OCI-M2 (cell line): Measurements from ENCODE around the gene ST6GALNAC2.

Experiments
- DNase-seq: peaks from one replicate; lab custom pipeline; 2025; ENCODE audit not compliant: unreplicated experiment; lab: John Stamatoyannopoulos, UW

The ST6GALNAC2 gene

DNA sequence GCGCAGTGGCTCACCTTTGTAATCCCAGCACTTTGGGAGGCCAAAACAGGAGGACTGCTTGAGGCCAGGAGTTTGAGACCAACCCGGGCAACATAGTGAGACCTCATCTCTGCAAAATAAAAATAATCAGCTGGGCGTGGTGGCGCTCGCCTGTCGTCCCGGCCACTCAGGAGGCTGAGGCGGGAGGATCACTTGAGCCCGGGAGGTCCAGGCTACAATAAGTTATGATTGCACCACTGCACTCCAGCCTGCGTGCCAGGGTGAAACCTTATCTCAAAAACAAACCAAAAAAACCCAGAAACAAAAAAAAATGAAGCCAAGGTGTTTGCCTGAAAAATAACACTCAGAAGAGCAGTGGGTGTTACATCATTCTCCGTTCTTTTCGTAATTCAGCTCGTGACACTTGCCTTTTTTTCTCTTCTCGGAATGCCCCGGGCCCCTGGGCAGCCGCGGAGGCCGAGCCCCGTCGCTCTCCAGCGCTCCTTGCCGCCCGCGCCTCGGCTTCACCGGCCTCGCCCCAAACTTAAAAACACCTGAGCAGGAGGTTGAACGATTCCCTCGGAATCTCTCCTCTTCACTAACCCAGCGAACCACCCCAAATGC is 28.8 kb downstream of the ST6GALNAC2 start:
- no peak for DNase-seq

DNA sequence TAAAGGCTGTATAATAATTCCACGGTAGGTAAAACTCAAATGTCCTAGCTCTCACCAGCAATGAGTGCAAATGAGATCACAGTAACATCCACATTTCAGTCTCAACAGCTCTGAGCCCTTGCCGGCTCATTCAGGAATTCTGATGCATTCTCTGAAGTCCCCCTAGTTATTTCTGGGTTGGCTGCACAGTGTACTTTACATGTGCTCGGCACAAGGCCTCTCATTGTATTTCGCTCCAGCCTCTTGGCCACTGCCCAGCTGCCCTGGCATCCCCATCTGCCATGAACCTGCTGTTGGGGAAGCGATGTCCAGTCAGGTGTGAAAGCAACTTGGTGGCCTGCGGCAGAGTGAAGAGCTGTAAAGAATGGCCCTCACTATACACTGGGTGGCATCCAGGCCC is 31.5 kb downstream of the ST6GALNAC2 start:
- DNase-seq = no peak

DNA sequence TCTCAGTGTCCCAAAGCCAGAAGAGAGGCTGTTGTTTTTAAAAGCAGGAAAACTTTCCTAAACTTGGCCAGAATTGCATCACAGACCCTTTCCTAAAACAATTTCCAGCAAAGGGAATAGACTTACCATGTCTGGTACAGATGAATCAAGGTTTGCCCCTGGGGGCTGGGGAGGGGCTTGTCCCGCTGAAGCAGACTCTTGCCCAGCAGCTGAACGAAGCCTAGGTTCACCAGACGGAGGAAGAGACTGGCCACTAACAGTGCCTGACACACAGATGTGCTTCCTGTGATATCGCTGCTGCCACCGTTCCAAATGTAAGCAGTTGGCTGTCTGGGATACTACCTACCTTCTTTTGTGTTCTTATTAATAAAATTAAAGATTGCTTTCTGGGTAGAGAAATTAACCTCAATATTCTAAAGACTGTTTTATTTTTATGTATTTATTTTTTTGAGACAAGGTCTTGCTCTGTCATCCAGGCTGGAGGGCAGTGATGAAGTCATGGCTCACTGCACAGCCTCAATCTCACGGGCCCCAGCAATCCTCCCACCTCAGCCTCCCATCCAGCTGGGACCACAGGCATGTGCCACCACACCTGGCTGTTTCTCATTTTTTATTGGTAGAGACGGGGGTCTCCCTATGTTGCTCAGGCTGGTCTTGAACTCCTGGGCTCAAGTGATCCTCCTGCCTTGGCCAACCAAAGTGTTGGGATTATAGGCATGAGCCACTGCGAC is 32.3 kb downstream of the ST6GALNAC2 start:
- DNase-seq = no peak

DNA sequence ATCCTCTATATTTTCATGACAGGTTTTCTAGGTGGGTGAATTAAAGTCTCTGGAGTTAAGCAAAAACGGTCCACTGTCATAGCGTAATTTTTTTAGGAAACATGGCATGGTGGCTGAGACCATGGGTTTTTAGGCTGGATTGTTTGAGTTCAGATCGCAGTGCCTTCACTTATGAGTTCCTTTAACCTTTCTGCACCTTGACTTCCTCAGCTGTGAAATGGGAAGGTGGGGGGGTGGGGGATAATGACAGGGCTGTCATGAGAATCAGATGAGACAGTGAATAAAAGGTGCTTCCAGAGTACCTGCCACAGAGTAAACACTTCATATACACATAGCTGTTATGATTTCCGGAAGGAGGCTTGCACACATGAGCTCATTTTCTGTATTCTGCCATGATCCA is 34.0 kb downstream of the ST6GALNAC2 start:
- no peak for DNase-seq

DNA sequence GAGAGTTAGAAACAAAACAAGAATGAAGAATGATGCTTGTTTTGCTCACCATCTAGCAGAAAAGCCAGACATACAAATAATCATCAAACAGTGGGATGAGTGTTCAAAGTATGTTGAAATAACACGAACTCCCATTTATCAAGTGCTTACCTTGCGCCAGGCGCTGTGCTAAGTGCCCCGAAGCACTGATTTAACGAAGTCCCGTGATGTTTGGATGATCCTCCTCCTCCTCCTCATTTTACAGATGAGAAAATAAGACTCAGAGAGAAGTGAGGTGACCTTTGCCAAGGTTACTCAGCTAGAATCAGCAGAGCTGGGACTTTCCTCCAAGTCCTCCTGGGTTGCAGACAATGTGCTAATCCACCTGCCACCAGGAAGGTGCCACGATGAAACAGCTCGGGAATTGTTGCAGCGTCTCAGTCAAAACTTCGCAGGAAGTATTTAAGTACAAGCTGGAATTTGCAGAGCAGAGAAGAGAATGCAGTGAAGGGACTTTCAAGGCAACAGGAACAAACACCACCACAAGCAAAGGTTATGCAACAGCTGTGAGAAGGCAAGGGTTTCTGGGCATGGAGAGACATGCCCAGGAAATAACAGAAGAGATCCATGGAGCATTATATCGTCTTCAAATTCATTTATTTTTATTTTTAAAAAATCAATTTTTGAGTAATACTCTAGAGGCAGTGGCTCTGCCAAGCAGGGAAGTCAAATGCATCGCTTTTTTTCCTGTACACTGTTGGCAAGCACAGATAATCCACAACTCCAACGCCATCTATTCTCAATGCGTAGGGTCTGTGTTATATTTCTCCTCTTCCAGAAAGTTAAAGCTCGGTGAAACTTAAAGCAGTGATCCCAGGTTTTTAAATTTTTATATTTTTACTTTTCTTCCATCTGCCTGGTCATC is 34.7 kb downstream of the ST6GALNAC2 start:
- DNase-seq = no peak

DNA sequence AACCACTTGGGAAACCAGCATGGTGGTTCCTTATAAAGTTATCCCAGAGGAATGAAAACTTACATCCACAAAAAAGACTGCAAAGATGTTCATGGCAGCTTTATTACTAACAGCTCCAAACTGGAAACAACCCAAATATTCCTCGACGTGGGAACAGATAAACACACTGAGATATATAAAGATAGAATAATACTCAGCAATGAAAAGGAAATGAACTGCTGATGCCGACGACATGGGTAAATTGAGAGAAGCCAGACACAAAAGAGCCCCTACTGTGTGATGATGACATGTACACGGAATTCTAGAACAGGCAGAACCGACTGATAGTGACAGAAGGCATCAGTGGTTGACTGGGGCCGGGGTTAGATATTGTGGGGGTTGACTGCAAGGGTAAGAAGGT is 36.1 kb downstream of the ST6GALNAC2 start:
- DNase-seq = no peak

DNA sequence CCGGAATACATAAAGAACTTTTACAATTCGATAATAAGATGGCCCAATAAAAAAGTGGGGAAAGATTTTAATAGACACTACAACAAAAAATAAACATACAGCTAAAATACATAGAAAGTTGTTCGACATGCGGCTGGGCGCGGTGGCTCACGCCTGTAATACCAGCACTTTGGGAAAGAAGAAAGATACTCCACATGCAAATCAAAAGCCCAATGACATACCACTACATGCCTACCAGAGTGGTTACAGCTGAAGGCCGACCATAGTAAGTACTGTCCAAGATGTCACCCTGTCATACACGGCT is 36.5 kb downstream of the ST6GALNAC2 start:
- DNase-seq = no peak

DNA sequence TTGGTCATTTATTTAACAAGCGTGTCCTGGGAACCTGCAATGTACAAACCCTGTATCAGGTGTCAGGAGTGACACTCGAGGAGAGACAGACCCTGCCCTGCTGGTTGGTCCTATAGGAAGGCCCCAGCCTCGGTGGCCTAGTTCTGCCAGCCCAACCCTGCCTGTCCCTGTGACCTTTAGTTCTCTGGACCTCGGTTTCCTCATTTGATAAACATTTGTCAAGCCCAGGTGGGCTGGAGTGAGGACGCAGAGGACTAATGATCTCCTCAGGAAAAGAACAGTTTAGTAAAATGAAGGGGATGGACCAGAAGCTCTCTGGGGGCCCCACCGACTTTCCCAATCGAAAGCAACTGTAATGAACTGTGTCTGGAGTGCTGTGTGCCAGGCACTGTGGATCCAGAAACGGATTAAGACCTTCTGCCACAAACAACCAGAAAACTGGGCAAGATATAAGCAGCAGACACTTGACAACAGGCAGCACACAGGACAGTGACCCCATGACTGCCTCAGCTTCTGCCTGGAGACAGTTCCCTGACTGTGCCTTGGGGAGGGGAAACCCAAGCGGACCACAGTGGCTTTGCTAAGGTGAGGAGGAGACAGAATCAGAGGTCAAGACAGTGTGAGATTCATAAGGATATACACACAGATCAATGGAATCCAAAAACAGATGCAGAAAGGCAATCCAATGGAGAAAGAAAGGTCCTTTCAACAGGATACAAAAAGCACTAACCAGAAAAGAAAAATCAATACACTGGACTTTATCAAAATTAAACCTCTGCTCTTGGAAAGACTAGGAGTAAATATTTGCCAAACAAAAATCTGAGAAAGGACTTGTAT is 37.1 kb downstream of the ST6GALNAC2 start:
- no peak for DNase-seq

DNA sequence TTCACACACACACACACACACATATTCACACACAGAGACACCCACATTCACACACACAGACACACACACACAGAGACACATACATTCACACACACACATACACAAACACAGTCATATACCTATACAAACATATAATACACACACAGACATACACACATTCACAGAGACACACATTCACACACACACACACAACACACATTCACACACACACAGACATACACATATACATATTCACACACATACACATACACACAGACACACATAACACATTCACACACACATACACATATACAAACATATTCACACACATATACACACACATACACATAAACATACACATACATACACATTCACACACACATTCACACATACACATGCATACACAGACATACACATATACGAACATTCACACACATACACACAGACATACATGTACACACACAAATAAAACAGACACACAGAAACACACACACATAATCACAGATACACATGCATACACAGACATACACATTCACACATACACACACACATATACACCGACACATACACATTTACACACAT is 37.9 kb downstream of the ST6GALNAC2 start:
- DNase-seq = no peak

DNA sequence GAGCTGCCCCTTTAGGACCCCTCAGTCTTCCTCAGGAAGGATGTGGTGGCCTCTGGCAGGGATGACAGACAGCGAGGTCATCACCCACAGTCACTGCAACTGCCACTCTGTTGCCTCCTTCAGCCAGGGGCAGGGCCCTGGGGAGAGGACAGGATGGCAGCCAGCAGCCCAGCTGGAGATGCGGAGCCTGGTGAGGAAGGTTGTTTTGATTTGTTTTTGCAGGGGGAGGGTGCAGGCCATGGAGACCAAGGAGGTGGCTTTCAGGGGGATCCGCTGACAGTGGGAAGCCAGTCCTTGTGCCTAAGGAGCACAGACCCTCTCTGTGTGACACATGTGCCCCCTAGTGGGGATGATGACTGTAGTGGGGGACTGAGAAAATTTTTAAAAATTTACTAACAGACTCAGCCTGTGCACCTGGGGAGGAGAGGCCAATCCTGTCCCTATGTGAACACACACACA is 38.4 kb downstream of the ST6GALNAC2 start:
- no peak for DNase-seq

DNA sequence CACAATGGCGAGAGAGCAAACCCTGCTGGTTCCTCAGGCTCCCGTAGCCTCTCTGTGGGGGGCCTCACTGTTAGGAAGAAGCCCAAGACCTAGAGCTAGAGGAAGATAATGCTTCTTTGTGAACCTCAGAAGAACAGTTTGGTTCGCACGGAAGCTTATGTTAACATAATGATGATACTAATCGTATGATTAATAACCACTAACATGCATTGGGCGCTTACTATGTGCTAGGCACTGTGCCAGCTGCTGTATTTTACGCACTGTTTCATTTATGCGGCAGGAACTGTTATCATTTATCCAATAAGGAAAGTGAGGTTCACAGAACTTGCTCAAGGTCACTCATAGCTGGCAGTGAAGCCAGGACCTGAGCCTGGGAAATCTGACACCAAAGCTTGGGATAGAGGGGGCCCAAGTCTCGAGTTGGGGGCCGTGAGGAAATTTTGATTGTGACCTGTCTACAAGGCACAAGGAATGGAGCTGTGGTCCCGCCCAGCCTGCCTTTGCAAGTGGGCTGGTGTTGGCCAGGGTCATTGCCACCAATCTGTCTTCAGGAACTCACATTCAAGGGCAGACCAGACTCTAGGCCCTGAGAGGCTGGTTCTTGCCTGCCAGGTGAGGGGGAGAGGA is 39.0 kb downstream of the ST6GALNAC2 start:
- DNase-seq = no peak

DNA sequence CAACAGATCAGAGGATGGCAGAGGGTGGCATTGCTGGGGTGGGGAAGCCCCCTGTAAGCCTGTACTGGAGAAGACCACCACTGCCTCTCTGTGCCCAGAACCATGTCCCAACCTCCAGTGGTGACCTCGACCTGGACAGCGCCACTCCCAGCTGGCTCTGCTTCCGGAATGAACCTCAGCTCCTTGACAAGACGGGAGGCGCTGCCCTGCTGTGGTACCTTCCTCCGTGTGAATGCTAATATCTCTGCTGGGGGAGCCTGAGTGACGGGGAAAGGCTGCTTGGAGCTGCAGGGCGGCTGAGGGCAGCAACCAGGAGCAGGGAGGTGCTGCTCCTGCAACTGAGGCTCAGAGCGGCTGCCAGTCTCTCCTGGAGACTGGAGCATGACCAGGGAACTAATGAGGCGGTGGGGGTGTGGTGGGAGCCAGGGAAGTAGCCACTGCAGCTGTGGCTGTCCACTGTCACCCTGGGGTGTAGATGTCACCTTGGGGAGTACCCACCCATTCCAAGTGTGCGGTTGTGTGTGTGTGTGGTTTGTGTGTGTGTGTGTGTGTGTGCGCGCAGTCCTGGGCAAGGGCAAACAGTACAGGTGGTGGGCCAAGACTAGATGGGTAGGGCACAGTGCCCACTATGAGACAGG is 39.6 kb downstream of the ST6GALNAC2 start:
- DNase-seq = no peak

DNA sequence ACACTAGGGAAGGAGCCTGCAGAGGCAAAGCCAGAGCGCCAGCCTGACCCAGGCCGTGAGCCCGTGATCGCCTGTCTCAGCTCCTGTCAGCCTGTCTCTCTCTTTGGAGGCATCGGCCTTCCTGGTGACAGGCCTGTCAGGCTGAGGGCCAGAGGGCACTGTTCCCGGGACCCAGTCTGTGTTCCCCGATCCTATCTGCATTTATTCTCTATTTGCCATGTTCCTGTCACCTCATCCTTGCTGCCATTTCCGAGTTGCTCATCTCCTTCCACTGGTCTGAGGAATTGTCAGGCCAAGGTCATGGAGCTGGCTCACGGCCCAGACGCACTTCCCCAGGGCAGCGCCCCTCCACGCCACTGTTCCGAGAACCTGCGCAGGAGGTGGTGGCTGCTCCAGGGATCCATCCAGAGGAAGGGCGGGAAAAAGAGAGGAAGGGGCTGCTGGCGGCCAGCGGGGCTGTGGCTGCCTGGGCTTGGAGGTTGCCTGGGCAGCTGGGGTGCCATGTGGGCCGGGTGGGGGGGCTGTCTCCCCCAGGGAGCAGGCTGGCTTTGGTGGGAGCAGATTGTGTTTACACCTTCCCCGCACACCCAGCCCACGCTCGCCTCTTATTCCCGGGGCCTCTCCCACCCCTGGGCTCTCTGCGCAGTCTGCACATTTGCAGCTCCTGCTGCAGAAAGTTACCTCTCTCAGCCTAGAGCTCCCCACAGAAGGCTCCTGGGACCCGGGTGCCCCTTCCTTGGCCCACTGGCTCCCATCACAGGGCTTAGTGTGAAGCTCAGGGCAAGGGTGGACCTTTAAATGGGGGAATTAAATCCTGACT is 40.9 kb downstream of the ST6GALNAC2 start:
- no peak for DNase-seq

DNA sequence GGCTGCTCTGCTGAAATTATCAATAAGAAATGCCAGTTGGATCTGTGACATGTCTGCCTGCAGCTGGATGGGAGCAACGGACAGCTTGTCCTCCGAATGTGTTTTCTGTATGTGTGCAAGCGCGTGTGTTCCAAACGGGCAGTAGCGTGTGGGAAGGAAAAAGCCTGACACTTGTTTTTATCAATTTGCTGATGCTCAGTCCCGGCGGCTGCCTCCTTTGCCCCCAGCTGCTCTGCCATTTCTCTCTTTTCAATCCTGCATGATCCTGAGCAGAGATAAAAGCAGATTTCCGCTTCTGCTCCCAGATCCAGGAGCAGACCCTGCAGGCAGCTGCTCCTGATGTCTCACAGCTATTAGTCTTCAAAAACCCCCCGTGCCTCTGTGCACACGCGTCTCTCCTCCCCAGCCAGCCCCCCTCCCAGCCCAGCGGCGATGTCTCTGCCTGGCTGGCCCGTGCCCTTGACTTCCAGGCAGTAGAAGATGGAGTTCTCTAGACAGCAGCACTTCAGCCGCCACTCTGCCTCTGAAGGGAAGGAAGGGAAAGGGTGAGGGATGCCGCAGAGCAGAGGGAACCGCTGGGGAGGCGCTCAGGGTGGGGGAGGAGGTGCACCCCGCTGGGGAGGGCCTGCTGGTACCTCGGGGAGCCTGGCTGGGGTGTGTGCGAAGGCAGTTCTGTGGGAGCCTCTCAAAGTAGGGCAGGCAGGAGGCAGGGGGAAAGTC is 41.7 kb downstream of the ST6GALNAC2 start:
- DNase-seq = no peak

DNA sequence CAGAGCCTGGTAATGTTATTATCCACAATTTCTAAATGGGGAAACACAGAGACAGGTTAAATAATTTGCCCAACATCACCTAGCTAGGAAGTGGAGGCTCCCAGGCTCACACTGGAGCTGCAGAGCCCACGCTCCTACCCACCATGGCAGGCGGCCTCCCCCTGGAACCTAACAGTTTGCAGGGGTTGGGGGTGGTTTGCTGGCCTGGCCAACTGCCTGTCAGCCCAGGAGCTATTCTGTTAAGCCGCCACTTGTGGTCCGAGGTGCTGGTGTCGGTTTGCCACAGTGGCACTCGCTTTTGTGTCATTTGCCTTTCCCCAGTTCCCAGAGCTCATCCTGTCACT is 42.2 kb downstream of the ST6GALNAC2 start:
- no peak for DNase-seq

DNA sequence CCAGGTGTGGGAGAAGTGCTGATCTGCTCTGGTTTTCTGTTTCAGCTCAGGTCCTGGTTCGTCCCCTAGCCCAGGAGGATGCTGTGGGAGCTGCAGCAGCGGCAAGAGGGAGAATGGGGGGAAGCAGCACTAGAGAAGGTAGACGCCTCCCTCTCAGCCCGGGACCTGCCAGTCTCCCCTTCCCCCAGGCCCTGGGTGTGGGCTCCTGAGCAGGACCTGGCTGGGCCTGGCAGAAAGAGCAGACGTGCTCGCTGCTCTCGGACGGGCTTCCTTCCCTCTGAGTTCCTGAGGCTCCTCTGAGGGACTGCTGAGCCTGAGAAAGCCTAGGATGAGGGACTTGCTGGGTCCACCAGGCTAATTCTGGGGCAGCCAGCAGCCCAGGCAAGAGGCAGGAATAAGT is 42.7 kb downstream of the ST6GALNAC2 start:
- no peak for DNase-seq

DNA sequence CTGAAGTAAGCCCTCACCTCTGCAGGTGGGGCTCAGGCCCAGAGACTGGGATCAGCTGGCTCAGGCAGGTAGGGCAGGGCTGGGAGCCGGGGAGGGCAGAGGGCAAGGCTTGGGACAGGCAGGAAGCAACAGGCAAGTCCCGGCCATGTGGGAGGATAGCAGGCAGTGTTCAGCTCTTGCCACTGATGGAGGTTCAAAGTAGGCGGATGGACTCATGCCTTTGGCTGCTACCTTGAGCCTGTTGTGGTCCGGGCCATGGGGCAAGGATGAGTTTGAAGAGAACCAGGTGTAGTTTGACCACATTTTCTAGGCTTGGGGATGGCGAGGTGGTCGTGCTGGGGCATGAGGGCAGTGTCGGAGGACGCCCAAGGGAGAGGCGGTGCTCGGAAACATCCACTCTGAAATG is 43.1 kb downstream of the ST6GALNAC2 start:
- DNase-seq = no peak

DNA sequence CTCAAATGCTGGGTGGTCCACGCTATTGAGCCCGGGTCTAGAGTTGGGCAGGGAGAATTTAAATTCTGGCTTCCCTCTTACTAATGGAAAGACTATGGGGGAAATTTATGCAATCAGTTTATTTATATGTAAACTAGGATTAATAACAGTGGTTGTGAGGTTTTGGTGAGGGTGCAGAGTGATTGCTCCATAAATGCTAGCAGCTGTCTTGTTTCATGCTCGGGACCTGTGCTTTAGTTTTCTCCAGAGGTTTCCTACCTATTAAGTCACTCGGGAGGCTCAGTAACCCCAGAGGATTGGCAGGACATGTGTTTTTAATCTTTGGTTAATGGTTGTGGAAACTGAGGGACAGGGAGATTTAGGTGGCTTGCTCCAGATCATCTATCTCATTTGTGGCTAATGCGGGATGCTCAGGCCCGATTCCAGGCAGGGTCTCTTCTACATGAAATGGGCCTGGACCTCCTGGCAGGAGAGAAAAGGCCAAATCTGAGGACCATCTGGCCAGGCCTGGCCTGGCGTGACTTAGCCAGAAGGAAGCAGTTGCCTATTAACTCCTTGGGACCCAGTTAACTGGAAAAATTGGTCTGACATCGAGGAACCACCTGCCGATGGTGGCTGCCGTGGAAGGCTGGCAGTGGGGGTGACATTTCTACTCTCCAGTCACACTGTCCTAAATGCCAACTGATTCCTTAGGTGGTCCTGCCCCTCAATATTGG is 43.8 kb downstream of the ST6GALNAC2 start:
- DNase-seq = no peak
